ENCODE measurements around the gene ZMYM2. TPM values are rescaled to one million over a fixed set of nuclear protein-coding genes. Genes with fewer than 3 reads are reported as not detected.

The ZMYM2 gene
- total and polyA plus RNA-seq, 2 experiments from 2014 or later = 87.9 to 159 TPM

- no peaks in the 10 kb centered on the region for H3F3A ChIP-seq (replicated peaks; ENCODE audit: low read depth)
- H3K4me2 ChIP-seq = no peak overlapping the region
- no peak overlapping the region for H3K4me3 ChIP-seq
- no peaks in the 10 kb centered on the region for H3K36me3 Mint-ChIP-seq (ENCODE audit: low read depth)
- no peaks in the 10 kb centered on the region for H3K9me3 Mint-ChIP-seq
- peaks cover 28% of the 10 kb centered on the region for H3K4me1 ChIP-seq (ENCODE audit: insufficient read depth)
- H4K20me1 ChIP-seq (replicated peaks; ENCODE audit: insufficient read depth) = no peaks in the 10 kb centered on the region
- DNase-seq (ENCODE audit: low spot score) (no peak), ATAC-seq (no peak)
- H3K27me3 Mint-ChIP-seq (ENCODE audit: insufficient read depth, low read depth, poor library complexity) = peaks cover 6% of the 10 kb centered on the region
- no peak for TF ChIP-seq REST (IDR thresholded peaks at IDR 0.05; ENCODE audit: unreplicated experiment)
- TF ChIP-seq EZH2 (IDR thresholded peaks at IDR 0.05; ENCODE audit: low read depth, unreplicated experiment) = no peak
- no peak for TF ChIP-seq ZNF331 (CRISPR knock-in tag; IDR thresholded peaks at IDR 0.05; ENCODE audit: low read depth)
- TF ChIP-seq JUNB (IDR thresholded peaks at IDR 0.05; ENCODE audit: unreplicated experiment) = no peak
- TF ChIP-seq STAT1 (IDR thresholded peaks at IDR 0.05; ENCODE audit: unreplicated experiment) = no peak
- no peak for TF ChIP-seq ZNF114 (CRISPR knock-in tag; IDR thresholded peaks at IDR 0.05)
- TF ChIP-seq ETS1 (IDR thresholded peaks at IDR 0.05) = no peak
- no peak for TF ChIP-seq CTCF (conservative IDR thresholded peaks at IDR 0.05; ENCODE audit: low read depth in 2 of 2)
- no peak for TF ChIP-seq CREB1 (CRISPR knock-in tag; IDR thresholded peaks at IDR 0.05; ENCODE audit: low read depth)
- TF ChIP-seq EZH2phosphoT487 (IDR thresholded peaks at IDR 0.05; ENCODE audit: unreplicated experiment) = no peak
- TF ChIP-seq NANOG (IDR thresholded peaks at IDR 0.05; ENCODE audit: borderline replicate concordance) = no peak
- no peak for TF ChIP-seq POLR2AphosphoS5 (IDR thresholded peaks at IDR 0.05; ENCODE audit: low read depth)
- TF ChIP-seq ZNF462 (CRISPR knock-in tag; IDR thresholded peaks at IDR 0.05) = no peak
- H3K27ac ChIP-seq (ENCODE audit: low read depth) = no peak overlapping the region
- H2AFZ ChIP-seq = peak overlapping the region; percentile 65
- no peaks in the 10 kb centered on the region for H3K9me2 ChIP-seq (ENCODE audit: insufficient read depth)
- no peaks in the 10 kb centered on the region for H3K27me3 ChIP-seq (ENCODE audit: insufficient read depth)
- no peaks in the 10 kb centered on the region for H3K79me2 ChIP-seq (replicated peaks; ENCODE audit: insufficient read depth)
- H3K4me1 Mint-ChIP-seq = peaks cover 40% of the 10 kb centered on the region
- H3K36me3 ChIP-seq (ENCODE audit: insufficient read depth) = no peaks in the 10 kb centered on the region
- no peak overlapping the region for H3K27ac Mint-ChIP-seq
- no peak overlapping the region for H3K4me3 Mint-ChIP-seq
These were observed 144.1 kb downstream of the ZMYM2 start for GRCh38 chr13:20102525-20103180.

Data from GM23338 (cell line).